ENCODE data around the gene SETDB1.

SETDB1 gene

GRCh38 chr1:150981805-150982712, 55.9 kb downstream of the SETDB1 start, which contains the start of gene ANXA9:
TSS of gene ANXA9 (plus strand) at chr1:150982292. CDS start at chr1:150983106, 814 bp downstream.
- ChIA-PET POLR2A (interaction anchor here (0.5 to 1.3 kb wide), 5 partner anchors 12 to 363 kb away, joined by 4 to 7 read pairs (median 6); no protein-coding TSS in a partner anchor), CTCF (interaction anchor here (0.7 to 7.2 kb wide), 12 partner anchors 11 to 727 kb away, joined by 3 to 65 read pairs (median 6); partner anchors contain the start of gene MINDY1)
- H3K36me3 ChIP-seq (ENCODE audit: control insufficient read depth in 2 of 2, insufficient read depth in 1 of 2, low read length in 2 of 2): no peaks in the 10 kb centered on the region
- no peak within 1 kb of the TSS for H3K27ac ChIP-seq (ENCODE audit: extremely low read depth, low read depth, low read length)
- no peak within 1 kb of the TSS for H3K4me3 ChIP-seq (ENCODE audit: low read depth, low read length)
- H3K9me3 ChIP-seq (ENCODE audit: control insufficient read depth, insufficient read depth, low read depth, low read length): no peaks in the 10 kb centered on the region
- peak; percentile 26; the same call in 1 of the 2 replicates for TF ChIP-seq ZNF335 (tag by site-specific recombination; conservative IDR thresholded peaks at IDR 0.05)
- TF ChIP-seq ZFP41 (tag by site-specific recombination; IDR thresholded peaks at IDR 0.05; ENCODE audit: borderline replicate concordance): no peak
- peak; percentile 62 for TF ChIP-seq SP2 (tag by site-specific recombination; IDR thresholded peaks at IDR 0.05)
- TF ChIP-seq GLIS2 (tag by site-specific recombination; IDR thresholded peaks at IDR 0.05): peak; percentile 34; the same call in 1 of the 2 replicates
- 0 out of 2 replicates have a peak, but pooled peaks have one; percentile 12 for TF ChIP-seq SP3 (tag by site-specific recombination; IDR thresholded peaks at IDR 0.05)
- no peak for TF ChIP-seq GLI2 (tag by site-specific recombination; IDR thresholded peaks at IDR 0.05; ENCODE audit: borderline replicate concordance, low read depth)
- TF ChIP-seq ZFHX2 (tag by site-specific recombination; conservative IDR thresholded peaks at IDR 0.05): peak; percentile 88
- no peak for TF ChIP-seq ZNF449 (tag by site-specific recombination; IDR thresholded peaks at IDR 0.05)
- TF ChIP-seq EGR2 (tag by site-specific recombination; IDR thresholded peaks at IDR 0.05; ENCODE audit: low read depth): peak; percentile 88
- TF ChIP-seq ZNF341 (tag by site-specific recombination; IDR thresholded peaks at IDR 0.05; ENCODE audit: low read depth): peak; percentile 97
- no peak for TF ChIP-seq ZNF76 (tag by site-specific recombination; IDR thresholded peaks at IDR 0.05; ENCODE audit: borderline replicate concordance, low read depth)
- peaks cover 5% of the 10 kb centered on the region; the same call in 1 of the 2 replicates for H3K4me1 ChIP-seq (ENCODE audit: control insufficient read depth, insufficient read depth, low read length)

GRCh38 chr1:150985179-150985825, 59.1 kb downstream of the SETDB1 start:
- Histone ChIP-seq H3K4me1 (ENCODE audit: control insufficient read depth, insufficient read depth, low read length) (no peaks in the 10 kb centered on the region), H3K4me3 (ENCODE audit: low read depth, low read length) (no peak overlapping the region), H3K9me3 (ENCODE audit: control insufficient read depth, insufficient read depth, low read depth, low read length) (no peaks in the 10 kb centered on the region), H3K36me3 (ENCODE audit: control insufficient read depth in 2 of 2, insufficient read depth in 1 of 2, low read length in 2 of 2) (no peaks in the 10 kb centered on the region), H3K27ac (ENCODE audit: extremely low read depth, low read depth, low read length) (no peak overlapping the region)
- CTCF ChIA-PET: interaction anchor here (0.6 to 3.8 kb wide), 5 partner anchors 8 to 425 kb away, joined by 3 to 45 read pairs (median 4); no protein-coding TSS in a partner anchor
- POLR2A ChIA-PET: no interaction called here
- TF ChIP-seq GLI2 (tag by site-specific recombination; IDR thresholded peaks at IDR 0.05; ENCODE audit: borderline replicate concordance, low read depth): no peak
- no peak for TF ChIP-seq ZNF549 (tag by site-specific recombination; IDR thresholded peaks at IDR 0.05)
- TF ChIP-seq ZSCAN4 (tag by site-specific recombination; IDR thresholded peaks at IDR 0.05): peak; percentile 74
- TF ChIP-seq ZNF843 (tag by site-specific recombination; IDR thresholded peaks at IDR 0.05): no peak
- no peak for TF ChIP-seq ZNF157 (tag by site-specific recombination; IDR thresholded peaks at IDR 0.05)
- no peak for TF ChIP-seq ZNF449 (tag by site-specific recombination; IDR thresholded peaks at IDR 0.05)
- TF ChIP-seq ZNF366 (tag by site-specific recombination; conservative IDR thresholded peaks at IDR 0.05): peak; percentile 36
- peak; percentile 16; the same call in 1 of the 2 replicates for TF ChIP-seq ZNF398 (tag by site-specific recombination; IDR thresholded peaks at IDR 0.05)
- 0 out of 2 replicates have a peak, but pooled peaks have one; percentile 32 for TF ChIP-seq ATF2 (tag by site-specific recombination; IDR thresholded peaks at IDR 0.05; ENCODE audit: low read depth)
- 0 out of 2 replicates have a peak, but pooled peaks have one; percentile 10 for TF ChIP-seq KLF8 (tag by site-specific recombination; IDR thresholded peaks at IDR 0.05)
- peak; percentile 68 for TF ChIP-seq PRDM1 (tag by site-specific recombination; IDR thresholded peaks at IDR 0.05)
- peak; percentile 26 for TF ChIP-seq PATZ1 (tag by site-specific recombination; IDR thresholded peaks at IDR 0.05)

Measured in HEK293 (cell line).